Astrocyte of the cerebellum (primary cell): ENCODE results near the gene TLL2.

Experiments
- DNase-seq: peaks from one replicate; pipeline ENCODE4 v3.0.0-alpha.2; 2011; ENCODE audit warnings: low read depth
- H3K4me3 ChIP-seq: 2 replicates; pipeline ENCODE4 v1.5.1; 2011; ENCODE audit warnings: mild to moderate bottlenecking, low read depth, low read length, moderate library complexity
- in situ Hi-C: cut with HindIII; loops from 2 replicates; pipeline ENCODE4 v1.10.0; 2017; ENCODE audit warnings: low sequenced_read_pairs
- TF ChIP-seq, protein P1 (sequence below): IDR thresholded peaks from 2 replicates; pipeline ENCODE4 v1.5.1; 2012; ENCODE audit warnings: low read length, low read depth, moderate library complexity, mild to moderate bottlenecking; ENCODE audit errors: missing control alignments

Gene TLL2

DNA sequence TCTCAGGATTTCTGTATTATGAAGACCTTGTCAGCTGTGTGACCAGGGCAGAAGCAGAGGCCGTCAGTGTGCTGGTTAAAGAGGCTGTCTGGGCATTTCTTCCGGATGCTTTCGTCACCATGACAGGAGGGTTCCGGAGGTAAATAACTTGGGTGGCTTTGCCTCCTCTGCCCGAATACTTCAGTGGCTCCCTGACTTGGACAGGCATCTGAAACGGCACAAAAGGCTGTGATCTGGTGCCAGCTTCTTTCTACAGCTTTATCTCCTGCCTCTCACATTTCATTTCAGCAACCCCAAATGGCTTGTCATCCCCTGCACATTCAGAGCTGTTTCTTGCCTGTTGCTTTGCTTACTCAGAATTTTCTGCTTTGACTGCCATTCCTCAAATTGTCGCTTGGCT is 186.3 kb downstream of the TLL2 start:
- in situ Hi-C loops: no loop called here
- DNase-seq: no peak

DNA sequence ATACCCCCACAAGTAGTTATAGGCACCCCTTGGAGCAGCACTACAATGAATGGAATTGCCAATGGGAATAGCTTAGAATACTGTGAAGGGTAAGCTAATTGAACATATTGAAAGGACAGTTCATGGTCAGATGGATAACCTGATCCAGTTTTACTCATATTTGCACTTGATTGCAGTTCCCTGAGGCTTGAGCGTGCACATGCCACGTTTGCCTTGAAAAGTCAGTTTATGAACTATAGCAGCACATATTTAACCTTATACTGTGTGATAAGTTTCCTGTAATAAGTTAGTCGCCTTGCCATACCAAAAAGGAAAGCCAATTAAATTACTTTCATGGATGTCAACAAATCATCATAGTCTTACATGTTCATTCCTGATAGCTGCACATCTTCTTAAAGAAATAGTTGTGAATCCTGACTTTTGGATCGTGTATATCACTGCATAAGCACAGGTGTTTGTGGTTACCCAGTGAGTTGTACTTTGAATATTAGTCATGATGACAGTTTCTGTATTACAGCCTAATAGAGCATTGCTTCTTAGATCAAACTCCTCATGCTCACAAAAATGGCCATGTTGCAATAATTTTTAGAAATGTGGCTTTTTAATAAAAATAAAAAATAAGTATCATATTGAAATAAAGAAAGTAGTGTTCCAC is 187.9 kb downstream of the TLL2 start:
- TF ChIP-seq, protein P1, sequence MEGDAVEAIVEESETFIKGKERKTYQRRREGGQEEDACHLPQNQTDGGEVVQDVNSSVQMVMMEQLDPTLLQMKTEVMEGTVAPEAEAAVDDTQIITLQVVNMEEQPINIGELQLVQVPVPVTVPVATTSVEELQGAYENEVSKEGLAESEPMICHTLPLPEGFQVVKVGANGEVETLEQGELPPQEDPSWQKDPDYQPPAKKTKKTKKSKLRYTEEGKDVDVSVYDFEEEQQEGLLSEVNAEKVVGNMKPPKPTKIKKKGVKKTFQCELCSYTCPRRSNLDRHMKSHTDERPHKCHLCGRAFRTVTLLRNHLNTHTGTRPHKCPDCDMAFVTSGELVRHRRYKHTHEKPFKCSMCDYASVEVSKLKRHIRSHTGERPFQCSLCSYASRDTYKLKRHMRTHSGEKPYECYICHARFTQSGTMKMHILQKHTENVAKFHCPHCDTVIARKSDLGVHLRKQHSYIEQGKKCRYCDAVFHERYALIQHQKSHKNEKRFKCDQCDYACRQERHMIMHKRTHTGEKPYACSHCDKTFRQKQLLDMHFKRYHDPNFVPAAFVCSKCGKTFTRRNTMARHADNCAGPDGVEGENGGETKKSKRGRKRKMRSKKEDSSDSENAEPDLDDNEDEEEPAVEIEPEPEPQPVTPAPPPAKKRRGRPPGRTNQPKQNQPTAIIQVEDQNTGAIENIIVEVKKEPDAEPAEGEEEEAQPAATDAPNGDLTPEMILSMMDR: no peak
- in situ Hi-C loops: no loop called here
- DNase-seq: no peak
- H3K4me3 ChIP-seq: no peak overlapping the region

More for the DNA sequence above, 186.3 kb downstream of the TLL2 start:
- TF ChIP-seq, protein P1: no peak
- H3K4me3 ChIP-seq: no peak overlapping the region

- TF ChIP-seq, protein P1: no peak
- DNase-seq: no peak
- in situ Hi-C loops: no loop called here
- no peak overlapping the region for H3K4me3 ChIP-seq
Measured at GRCh38 chr10:96324447-96324846, 189.3 kb downstream of the TLL2 start.

DNA sequence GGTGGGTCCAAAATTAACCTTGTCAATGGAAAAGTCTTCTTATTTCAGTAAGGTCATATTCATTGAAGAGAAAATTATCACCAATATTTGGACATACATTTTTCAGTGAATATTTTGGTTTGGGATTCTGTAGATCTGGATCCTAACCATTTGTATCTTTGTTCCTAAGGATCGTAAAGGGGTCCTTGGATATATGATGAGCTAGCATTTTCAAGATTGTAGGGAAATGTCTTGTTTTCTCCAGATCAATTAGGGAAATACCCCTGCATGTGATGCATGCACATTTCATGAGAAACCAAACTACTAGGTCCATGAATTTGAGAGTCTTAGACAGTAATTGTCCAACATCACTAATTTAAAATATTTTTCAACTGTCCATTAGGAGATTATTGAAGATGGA is 191.5 kb downstream of the TLL2 start:
- in situ Hi-C loops: no loop called here
- no peak for DNase-seq
- TF ChIP-seq, protein P1: no peak

DNA sequence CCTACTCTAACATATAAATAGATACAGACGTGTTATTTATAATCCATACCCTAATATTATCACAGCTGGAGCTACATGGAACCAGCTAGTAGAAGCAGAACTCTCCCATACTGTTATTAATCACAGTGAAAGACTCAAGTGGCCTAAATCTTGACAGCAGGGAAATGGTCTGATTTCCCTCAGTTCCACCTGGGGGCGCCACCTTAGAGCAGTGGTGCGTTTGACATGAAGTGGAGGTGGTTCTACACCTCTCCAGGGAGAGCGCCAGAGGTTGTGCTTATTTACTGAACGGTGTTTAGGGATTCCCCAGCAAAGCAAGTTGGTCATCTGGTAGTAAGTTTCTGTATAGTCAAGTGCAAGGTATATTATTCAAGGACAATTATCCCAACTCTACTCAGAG is 191.9 kb downstream of the TLL2 start:
- no peak overlapping the region for H3K4me3 ChIP-seq
- TF ChIP-seq, protein P1: no peak
- no peak for DNase-seq
- in situ Hi-C loops: no loop called here

More for the DNA sequence above, 191.5 kb downstream of the TLL2 start:
- no peak overlapping the region for H3K4me3 ChIP-seq

- H3K4me3 ChIP-seq: no peak overlapping the region
- TF ChIP-seq, protein P1: no peak
- in situ Hi-C loops: no loop called here
- no peak for DNase-seq
Measured at GRCh38 chr10:96319754-96320474, 193.8 kb downstream of the TLL2 start.
